Adrenal gland (tissue), 5 donors: ENCODE data around the gene PCDHA4.

ENCODE experiments used
- CTCF ChIP-seq, 6 experiments: fragments of 450-650 bp in 4 of 6; fragments of 200-600 bp in 2 of 6; sonication (generic) in 1 of 6; IDR thresholded peaks; 1 replicate in 5 of 6; 2 replicates in 1 of 6; pipeline versions ENCODE4 v1.5.1 to v1.8.0; 2016 to 2021; ENCODE audit warnings: antibody characterized with exemption in 6 of 6, mild to moderate bottlenecking in 2 of 6, moderate library complexity in 1 of 6
- POLR2A ChIP-seq, 2 donors: fragments of 450-650 bp; IDR thresholded peaks; one replicate each; pipeline ENCODE4 v1.6.1; 2017; ENCODE audit warnings: antibody characterized with exemption in 2 of 2, mild to moderate bottlenecking in 2 of 2, moderate library complexity in 1 of 2
- donor health status: DM: no; HTN: no; CAD: no.

GRCh38 chr5:140827704-140828361 lies 21.0 kb downstream of the PCDHA4 start, which contains the start of gene PCDHA6:
- TF ChIP-seq POLR2A (IDR thresholded peaks at IDR 0.05) (no peak), CTCF (IDR thresholded peaks at IDR 0.05) (no peak)
